IPS-NIHi11 (cell line): Measurements from ENCODE around the gene PPHLN1.
"Not testable (repeated sequence)": the region's sequence is repeated elsewhere in the genome, so short reads cannot be mapped to it uniquely, and the experiment has no call there.

Experiments
- DNase-seq: peaks from one replicate; pipeline ENCODE4 v3.0.0; 2012; ENCODE audit warnings: mixed read lengths, low spot score

Gene PPHLN1

DNA sequence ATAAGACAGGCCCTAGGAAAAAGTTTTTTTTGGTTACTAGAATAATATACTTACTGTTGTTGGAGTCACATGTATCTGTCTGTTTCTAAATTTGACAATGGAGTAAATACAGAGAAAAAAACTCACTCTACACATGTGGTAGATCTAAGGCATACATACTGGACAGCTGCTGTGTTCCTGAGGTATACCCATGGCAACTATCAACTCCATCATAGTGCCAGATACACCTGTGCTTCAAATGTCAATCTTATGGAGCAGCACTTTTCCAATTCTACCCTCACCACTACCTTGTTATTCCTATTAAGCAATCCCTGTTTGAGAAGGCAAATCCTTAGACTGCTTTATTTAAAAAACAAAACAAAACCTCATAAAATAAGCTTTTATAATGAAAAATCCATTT, 3.4 kb upstream of the PPHLN1 start:
- no peak for DNase-seq

DNA sequence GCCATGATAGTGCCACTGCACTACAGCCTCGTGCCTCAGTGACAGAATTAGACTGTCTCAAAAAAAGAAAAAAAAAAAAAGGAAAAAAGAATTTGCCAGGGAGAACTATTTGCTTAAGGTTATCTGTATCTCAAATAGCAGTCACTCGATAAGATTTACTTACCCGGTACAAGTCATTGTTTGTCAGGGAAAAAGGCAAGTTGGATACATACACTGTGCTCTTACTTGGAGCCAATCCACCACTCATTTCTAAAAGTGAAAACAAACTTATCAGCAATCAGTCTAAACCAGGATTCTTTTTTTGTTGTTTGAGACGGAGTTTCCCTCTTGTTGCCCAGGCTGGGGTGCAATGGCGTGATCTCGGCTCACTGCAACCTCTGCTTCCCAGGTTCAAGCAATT, 2.1 kb upstream of the PPHLN1 start:
- DNase-seq, result no peak

DNA sequence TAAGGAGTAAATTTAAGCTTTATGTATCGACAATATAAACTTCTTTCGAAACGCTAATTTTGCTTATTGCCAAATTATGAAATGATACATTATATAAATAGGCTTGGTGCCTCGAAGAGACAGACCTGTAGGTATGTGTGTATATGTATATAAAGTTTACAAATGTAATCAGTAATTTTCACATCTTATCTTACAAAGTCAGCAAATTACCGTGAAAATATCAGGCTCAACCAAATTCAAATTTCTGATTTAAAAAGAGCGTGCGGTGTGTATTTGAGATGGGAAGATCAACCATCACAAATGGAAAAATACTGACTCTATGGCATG, 678 bp upstream of the PPHLN1 start:
- DNase-seq, result no peak

DNA sequence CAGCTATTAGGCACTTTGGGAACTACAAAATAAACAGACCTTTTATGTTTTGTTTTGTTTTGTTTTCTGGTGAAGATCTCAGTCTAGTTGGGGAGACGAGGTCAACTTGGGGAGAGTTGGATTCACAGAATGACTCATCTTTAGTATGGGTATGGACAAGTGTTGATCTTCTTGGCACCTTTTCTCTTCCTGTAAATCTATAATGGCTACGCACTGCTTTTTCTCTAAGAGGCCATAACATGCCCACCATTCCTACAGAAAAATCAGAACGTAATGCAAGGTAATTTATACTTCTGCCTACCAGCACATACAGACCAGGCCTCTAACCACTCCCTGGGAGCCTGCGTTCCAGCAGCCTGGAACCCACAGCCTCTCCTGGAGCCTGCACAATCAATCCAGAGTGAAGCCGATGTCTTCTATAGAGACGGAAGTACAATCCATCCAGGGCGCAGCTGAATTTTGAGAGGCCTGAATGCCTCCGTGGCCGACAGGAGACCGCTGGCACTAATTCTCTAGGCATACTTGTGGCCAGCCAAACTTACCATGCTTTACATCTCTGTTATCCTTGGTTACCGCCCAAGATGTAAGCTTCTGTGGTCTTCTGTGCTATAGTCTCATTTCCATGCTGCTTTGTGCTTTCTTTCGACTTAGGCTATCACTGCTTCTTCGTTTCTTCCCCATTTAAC, 717 bp downstream of the PPHLN1 start:
- peak; percentile 11 for DNase-seq

DNA sequence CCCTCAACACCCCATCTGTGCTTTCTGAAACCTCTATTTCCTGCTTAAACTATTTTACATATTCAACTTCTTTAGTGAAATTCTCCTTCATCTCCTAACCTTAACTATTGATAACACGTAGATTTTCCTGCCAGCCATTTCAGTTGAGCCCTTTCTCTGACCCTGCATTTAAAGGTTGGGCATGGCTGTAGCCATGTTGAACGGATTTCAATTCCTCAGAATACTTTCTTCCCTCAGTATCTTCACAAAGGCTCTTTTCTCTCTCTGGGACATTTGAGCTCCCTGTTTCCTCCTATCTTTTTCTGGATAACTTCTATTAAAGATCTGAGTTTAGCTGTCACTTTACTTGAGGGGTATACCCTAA, 1.2 kb downstream of the PPHLN1 start:
- DNase-seq, result no peak

DNA sequence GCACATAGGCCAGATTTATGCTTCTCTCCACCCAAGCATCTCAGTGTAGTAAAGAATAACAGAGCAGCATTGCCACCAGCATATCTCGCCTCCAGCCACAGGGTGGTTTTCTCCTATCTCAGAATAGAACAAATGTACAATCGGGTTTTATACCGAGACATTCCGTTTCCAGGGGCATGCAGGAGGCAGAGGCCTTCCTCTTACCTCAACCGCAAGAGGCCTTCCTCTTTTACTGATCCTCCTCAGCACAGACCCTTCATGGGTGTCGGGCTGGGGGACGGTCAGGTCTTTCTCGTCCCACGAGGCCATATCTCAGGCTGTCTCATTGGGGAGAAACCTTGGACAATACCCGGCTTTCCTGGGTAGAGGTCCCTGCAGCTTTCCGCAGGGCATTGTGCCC, 4.1 kb downstream of the PPHLN1 start:
- DNase-seq, result not testable (repeated sequence)

DNA sequence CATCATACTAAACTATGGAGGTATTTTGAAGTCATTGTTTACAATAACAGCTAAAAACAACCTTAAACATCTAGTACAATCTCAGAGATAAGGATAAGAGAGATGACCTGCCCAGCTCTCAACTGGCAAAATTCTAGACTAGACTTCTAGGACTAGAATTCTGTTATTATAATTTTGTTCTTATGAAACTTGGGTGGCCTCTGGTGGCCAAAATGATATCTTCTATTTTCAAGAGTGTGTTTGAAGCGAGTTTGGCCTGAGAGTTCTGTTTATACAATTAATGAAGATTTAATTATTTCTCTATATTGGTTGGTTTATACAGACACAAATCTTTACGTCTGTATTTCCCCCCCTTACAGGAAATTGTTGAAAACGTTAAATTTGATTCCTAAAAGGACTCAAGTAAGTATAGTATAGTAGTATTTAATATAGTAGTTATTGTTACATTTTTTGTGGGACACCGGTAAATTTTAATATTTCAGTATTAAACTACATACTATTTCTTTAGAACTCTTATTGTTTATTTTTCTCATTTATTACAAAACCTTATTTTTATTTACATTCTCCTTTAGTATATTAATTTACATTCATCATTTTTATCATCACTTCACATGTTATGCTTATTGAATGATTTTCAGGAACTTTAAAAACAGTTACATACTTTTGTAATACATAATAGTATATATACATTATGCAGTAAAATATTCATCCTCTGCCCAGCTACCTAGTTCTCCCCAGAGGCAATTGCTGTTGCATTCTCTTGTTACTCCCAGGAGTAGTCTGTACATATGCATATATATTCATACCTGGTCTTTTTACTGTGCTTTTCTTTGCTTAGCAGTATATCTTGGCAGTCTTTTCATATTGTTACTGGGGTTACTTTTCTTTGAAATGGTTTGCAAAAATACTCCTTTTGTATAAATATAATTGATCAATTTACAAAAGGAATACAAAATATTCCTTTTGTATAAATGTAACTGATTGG, 6.6 kb downstream of the PPHLN1 start:
- peak; percentile 13 for DNase-seq

DNA sequence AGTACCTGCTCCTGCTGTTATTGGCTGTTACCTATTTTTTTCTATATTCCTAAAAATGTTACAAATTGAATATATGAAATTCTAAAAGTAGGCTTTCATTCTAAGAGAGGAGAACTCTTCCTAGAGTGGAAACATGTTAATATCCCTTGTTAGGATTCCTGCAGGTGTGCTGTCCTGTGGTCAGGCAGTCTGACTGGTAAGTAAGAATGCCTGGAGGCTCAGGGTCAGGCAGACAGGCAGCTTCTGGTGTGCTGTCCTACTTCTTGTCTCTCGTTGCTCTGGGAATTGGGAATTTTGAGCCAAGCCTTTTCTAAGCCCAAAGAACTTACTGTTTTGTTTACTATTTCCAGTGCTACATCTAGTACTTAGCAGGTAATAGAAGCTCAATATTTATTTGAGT, 10.3 kb downstream of the PPHLN1 start:
- no peak for DNase-seq

DNA sequence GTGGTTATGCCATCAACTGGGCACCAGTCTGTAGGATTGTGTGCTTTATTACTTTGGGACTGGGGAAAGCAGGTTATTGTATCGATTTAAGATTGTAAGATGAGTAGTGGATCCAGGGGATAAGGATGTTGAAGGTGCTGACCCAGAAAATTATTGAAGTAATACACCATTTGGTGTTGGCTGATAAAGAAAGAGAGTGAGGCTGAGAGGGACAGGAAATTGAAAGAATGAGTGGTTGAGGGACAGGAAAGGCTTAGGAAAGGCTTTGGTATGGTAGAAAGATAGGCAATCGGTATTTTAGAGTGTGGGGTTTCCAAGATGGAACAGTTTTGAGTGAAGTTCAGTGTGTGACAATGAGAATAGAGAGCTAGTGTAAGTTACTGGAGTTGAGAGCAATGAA, 12.3 kb downstream of the PPHLN1 start:
- DNase-seq, result no peak

DNA sequence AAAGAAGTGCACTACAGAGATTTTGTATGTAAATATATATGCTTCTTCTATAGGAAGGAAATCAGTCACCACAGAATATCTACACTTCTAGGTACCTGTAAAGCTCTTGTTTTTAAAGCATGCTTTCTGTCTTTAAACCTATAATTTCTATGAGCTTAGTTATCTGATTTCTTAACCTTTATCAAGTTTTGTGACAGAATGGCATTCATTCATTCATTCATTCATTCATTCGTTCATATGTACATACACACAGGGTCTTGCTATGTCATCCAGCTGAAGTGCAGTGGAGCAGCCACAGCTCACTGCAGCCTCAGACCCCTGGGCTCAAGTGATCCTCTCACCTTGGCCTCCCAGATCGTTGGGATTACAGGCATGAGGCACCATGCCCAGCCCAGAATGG, 16.1 kb downstream of the PPHLN1 start:
- DNase-seq, result no peak

DNA sequence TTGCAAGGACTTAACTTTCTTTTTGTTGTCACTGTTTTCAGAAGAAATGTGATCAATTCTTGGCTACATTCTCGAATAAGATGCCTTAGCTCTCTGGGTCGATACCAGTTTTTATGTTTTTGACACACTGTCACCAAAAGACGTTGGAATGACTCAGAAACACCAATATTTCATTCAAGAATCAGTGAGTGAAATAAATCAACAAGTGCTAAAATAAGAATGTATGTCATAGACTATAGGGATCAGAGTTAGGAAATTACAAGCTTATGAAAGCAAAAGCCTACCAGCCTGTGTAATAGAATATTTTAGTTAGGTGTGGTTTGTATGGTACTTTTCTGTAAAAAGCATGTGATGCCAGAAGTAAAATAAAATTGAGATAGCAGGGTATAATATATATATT, 17.8 kb downstream of the PPHLN1 start:
- DNase-seq, result no peak

DNA sequence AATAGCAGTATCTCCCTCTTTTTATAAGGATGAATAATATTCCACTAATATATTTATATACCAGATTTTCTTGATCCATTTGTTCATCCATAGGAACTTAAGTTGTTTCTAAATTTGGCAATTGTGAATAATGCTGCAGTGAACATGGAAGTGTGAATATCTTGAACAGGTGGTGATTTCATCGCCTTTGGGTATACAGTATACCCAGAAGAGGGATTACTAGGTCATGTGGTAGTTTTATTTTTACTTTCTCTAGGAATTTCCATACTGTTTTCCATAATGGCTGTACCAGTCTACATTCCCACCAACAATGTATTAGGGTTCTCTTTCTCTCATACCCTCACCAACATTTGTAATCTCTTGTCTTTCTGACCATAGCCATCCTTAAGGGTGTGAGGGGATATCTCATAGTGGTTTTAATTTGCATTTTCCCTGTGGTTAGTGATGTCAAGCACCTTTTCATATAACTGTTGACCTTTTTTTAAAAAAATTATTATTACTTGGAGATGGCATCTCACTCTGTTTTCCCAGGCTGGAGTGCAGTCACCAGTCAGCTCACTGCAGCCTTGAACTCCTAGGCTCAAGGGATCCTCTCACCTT, 20.5 kb downstream of the PPHLN1 start:
- no peak for DNase-seq

DNA sequence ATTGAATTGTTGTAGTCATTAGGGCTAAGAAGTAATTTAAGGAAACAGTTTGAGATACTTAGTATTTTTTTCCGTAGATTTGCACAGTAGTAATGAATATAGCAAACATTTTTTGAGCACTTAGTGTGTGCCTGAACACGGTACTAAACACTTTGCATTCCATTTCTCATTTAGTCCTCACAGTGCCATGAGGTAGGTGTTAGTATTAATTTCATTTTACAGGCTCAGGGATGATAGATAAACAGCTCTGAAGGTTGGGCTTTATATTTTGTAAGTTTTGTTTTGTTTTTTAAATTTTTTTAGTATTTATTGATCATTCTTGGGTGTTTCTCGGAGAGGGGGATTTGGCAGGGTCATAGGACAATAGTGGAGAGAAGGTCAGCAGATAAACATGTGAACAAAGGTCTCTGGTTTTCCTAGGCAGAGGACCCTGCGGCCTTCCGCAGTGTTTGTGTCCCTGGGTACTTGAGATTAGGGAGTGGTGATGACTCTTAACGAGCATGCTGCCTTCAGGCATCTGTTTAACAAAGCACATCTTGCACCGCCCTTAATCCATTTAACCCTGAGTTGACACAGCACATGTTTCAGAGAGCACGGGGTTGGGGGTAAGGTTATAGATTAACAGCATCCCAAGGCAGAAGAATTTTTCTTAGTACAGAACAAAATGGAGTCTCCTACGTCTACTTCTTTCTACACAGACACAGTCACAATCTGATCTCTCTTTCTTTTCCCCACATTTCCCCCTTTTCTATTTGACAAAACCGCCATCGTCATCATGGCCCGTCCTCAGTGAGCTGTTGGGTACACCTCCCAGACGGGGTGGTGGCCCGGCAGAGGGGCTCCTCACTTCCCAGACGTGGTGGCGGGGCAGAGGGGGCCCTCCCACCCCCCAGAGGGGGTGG, 23.4 kb downstream of the PPHLN1 start:
- DNase-seq, result not testable (repeated sequence)

DNA sequence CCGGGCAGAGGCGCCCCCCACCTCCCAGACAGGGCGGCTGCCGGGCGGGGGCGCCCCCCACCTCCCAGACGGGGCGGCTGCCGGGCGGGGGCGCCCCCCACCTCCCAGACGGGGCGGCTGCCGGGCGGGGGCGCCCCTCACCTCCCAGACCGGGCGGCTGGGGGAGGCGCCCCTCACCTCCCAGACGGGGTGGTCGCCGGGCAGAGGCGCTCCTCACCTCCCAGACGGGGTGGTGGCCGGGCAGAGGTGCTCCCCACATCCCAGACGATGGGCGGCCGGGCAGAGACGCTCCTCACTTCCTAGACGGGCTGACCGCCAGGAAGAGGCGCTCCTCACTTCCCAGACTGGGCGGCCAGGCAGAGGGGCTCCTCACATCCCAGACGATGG, 24.0 kb downstream of the PPHLN1 start:
- DNase-seq, result not testable (repeated sequence)

DNA sequence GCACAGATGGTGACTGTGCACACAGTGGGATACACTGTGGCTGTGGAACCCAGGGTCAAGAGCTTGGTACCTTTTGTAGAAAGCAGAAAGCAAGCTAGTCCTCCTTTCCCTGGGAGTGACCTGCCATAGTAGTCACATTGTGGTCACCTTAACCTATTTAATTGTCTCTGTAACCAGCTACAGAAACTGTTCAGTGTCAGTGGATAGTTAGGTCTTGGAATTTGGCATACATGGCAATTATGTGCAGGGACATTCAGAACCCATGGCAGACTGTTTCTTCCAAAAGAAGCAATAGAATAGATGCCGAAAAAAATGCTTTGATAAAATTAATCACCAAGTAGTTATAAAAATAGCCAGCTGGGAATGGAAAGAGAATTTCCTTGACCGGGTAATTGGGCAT, 30.4 kb downstream of the PPHLN1 start:
- DNase-seq, result no peak

DNA sequence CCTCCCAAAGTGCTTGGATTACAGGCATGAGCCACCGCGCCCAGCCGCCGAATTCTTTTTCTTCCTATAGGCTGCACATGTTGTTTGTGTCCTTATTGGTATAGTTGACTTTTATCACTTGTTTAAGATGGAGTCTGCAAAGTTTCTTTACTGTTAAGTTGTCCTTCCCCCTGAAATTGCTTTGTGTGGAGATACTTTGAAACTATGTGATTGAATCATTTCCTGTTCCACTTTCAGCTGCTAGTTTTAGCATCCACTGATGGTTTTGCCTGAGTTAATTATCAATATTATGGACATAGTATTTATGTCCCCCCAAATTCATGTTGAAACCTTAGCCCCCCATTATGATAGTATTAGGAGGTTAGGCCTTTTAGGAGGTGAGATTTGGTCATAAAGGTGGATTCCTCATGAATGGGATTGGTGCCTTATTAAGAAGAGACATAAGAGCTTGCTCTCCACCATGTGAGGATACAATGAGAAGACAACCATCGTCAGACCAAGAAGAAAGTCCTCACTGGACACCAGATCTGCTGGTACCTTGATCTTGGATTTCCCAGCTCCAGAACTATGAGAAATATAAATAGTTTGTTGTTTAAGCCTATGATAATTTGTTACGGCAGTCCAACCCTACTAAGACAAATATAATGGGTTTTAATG, 34.9 kb downstream of the PPHLN1 start:
- DNase-seq, result no peak

DNA sequence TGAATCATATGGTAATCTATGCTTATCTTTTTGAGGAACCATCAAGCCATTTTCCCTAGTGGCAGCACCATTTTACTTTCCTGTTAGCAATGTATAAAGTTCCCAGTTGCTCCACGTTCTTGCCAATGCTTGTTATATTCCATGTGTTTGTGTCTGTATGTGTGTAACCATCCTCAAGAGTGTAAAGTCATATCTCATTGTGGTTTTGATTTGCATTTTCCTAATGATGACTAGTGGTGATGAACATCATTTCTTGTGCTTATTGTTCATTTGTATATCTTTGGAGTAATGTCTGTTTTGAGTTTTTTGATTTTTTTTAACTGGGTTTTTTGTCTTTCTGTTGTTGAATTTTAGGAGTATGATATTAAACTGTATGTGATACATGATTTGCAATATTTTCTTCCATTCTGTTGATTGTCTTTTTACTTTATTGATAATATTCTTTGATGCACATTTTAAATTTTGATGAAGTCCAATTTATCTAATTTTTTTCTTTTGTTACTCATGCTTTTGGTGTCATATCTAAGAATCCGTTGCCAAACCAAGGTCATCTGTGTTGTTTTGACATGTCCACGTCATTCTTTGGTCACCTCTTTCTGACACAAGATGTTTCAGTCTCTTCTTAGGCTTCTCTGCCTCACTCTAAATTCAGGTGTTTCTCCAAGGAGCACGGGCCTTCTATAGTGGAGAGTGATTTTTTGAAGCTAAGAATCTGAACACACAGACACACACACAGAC, 36.1 kb downstream of the PPHLN1 start:
- no peak for DNase-seq

DNA sequence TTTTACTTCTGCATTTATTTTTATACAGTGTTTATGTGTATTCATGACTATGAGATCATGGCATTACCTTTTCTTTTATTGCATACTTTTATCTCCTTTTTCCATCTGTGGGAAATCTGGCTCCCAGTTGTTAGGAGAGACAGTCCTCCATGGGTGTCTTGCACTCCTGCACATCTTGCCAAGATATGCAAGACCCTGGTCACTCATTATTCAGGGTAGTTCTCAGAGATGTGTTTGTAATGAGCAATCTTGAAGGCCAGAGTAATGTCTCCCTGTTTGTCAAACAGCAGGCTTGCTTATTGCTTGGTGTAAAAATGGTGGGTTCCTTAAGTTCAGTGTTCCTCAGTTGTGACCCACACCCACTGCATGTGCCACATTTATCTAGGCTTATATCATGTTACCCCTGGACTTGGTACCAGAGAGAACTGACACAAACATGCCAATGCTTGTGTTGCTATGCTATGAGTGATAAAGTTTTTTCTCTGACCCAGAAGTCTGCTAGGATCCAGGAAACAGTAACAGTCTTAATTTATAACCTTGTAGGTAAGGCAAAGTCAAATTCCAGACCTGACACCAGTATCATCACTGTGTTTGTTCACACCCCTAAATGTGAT, 36.8 kb downstream of the PPHLN1 start:
- no peak for DNase-seq

DNA sequence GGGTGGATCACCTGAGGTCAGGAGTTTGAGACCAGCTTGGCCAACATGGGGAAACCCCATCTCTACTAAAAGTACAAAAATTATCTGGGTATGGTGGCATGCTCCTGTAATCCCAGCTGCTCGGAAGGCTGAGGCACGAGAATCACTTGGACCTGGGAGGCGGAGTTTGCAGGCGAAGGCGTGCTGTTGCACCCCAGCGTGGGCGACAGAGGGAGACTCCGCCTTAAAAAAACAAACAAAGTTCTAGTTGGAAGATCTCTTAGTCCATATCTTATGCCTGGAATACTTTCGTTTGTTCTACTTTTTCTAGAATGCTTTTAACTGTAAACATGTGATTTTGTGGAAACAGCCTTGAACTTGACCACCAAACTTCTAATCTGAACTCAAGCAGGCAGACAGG, 38.7 kb downstream of the PPHLN1 start:
- DNase-seq, result peak; percentile 8

DNA sequence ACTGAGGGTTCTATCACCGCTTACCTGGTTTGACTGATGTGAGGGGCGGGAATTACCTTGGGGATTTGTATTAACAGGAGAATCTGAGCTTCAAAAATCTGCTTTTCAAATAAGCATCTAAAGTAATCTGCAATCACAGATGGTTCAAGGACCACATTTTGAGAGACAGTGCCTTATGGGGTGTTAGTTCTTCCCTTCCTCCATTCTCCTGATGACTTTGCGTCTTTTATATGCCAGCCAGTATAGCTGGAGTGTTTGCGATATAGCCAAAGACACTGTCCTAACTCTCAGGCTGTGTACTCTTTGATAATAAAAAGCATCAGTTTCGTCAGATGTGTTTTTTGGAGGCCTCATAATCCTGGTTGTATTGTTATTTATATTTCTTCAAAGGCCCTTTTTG, 39.5 kb downstream of the PPHLN1 start:
- DNase-seq, result no peak

DNA sequence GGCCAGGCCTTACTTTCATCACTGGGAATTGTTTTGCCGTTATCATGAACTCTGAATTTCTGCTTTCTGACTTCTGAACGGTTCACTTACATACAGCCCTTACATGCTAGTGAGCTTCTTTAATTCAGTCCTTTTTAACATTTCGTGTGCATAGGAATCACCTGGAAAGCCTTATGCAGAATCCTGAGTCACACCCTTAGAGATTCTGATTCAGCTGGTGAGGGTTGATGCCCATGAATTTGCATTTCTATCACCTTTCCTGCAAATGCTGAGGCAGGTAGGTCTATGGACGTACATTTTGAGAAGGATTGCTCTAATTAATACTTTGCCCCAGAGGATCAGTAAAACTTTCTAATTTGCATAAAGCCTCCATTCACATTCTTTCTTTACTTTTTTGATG, 44.0 kb downstream of the PPHLN1 start:
- DNase-seq, result no peak
